Coronary artery (tissue), 2 donors: ENCODE data around the gene HERC5.

ENCODE experiments used
- DNase-seq: peaks from one replicate; pipeline ENCODE4 v3.0.0-alpha.2; 2017; ENCODE audit warnings: low spot score
- H3K27ac ChIP-seq, 2 donors: fragments of 200-600 bp; sonication (generic); one replicate each; pipeline ENCODE4 v1.5.1; 2016 to 2019
- H3K4me3 ChIP-seq: fragments of 200-600 bp; sonication (generic); 2 replicates; pipeline ENCODE4 v1.5.1; 2016; ENCODE audit warnings: mild to moderate bottlenecking, moderate library complexity
- TF ChIP-seq, protein P1 (sequence below): fragments of 200-600 bp; sonication (generic); IDR thresholded peaks from one replicate; pipeline ENCODE4 v1.5.1; 2019; ENCODE audit warnings: antibody characterized with exemption

Gene HERC5

DNA sequence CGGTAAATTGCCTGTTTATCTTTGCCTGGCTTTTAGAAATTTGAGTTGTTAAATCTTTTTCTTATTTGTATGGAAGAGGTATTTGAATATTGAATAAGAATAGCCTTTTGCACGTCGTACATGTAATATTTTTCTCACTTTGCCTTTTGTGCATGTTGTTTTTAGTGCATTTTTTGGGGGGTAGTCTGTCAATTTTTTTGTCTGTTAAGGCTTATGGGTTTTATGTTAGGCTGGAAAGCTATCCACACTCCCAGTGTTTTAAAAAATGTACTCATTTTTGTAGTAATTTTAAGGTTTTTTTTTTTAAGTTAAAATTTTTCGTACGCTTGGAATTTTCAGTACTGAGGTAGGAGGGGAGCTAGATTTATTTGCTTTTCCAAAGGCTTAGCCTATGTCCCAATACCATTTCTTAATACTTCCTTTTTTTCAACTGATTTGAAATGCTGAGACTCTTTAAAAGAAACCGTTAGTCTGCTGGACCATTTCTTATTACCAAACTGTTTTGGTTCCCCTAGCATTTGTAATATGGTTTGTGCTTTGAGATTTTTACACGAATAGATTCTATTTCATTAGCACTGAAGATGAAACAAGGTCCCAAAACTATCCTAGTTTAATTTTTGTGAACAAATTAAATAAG, 1.3 kb downstream of the HERC5 start:
- H3K4me3 ChIP-seq = peak overlapping the region; percentile 88
- peak overlapping the region in 1 of 2 donors; percentile 84 for H3K27ac ChIP-seq
- TF ChIP-seq, protein P1, sequence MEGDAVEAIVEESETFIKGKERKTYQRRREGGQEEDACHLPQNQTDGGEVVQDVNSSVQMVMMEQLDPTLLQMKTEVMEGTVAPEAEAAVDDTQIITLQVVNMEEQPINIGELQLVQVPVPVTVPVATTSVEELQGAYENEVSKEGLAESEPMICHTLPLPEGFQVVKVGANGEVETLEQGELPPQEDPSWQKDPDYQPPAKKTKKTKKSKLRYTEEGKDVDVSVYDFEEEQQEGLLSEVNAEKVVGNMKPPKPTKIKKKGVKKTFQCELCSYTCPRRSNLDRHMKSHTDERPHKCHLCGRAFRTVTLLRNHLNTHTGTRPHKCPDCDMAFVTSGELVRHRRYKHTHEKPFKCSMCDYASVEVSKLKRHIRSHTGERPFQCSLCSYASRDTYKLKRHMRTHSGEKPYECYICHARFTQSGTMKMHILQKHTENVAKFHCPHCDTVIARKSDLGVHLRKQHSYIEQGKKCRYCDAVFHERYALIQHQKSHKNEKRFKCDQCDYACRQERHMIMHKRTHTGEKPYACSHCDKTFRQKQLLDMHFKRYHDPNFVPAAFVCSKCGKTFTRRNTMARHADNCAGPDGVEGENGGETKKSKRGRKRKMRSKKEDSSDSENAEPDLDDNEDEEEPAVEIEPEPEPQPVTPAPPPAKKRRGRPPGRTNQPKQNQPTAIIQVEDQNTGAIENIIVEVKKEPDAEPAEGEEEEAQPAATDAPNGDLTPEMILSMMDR = no peak
- DNase-seq = no peak

DNA sequence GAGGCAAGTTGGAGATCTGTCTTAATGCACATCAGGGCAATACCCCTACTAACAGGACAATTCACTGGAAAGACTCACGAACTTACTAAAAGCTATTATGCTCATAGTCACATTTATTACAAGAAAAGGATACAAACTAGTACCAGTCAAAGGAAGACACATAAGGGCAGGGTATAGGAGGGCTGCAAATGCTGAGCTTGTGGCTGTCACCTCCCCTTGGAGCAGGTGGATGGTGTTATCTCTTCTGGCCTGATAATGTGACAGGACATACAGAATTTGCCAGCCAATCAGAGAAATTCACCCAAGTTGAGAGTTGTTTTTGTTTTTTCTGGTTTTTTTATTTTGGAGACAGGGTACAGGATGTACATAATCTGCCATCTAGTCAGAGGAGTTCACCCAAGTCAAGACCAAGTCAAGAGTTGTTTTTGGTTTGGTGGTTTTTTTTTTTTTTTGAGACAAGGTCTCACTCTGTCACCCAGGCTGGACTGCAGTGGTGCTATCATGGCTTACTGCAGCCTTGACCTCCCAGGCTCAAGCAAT, 8.8 kb downstream of the HERC5 start:
- TF ChIP-seq, protein P1 = no peak
- H3K27ac ChIP-seq = no peak overlapping the region
- no peak overlapping the region for H3K4me3 ChIP-seq

DNA sequence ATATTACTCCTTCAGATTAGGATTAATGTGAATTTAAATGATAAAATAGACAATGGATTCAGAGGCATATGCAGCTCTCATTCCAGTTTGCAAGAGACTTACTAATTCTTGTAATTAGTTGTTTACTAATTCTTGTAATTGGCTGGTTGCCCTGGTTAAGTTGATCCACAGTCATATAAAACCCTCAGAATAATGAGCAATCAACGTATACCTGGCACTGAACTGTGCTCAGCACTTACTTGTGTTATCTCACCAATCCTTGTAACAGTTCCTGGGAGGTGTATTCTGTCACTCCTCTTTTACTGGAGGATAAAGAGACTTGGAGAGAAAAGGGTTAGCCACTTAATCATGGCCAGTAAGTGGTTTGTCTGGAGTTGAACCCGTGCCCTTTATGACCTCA, 10.5 kb downstream of the HERC5 start:
- Histone ChIP-seq H3K4me3 (no peak overlapping the region), H3K27ac (no peak overlapping the region)
- no peak for DNase-seq
- TF ChIP-seq, protein P1 = no peak

More for the DNA sequence above, 8.8 kb downstream of the HERC5 start:
- DNase-seq = no peak

DNA sequence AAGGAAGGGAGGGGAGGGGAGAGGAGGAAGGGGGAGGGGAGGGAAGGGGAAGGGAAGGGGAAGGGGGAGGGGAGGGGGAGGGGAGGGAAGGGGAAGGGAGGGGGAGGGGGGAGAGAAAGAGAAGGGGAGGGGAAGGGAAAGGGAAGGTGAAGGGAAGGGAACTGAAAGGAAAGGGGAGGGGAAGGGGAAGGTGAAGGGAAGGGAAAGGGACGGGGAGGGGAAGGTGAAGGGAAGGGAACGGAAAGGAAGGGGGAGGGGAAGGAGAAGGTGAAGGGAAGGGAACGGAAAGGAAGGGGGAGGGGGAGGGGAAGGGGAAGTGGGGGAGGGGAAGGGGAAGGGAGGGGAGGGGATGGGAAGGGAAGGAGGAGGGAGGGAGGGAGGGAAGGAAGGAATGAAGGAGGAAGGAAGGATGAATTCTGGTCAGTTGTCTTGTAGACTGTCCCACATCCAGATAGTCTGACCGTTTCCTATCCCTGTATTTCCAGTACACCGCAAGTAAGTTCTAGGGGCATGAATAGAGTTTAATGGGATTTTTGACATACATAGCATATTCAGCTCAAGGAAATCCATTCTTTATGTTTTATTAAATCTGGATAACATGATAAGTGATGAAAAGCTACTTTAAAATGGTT, 20.4 kb downstream of the HERC5 start:
- TF ChIP-seq, protein P1 = no peak
- Histone ChIP-seq H3K27ac (no peak overlapping the region), H3K4me3 (no peak overlapping the region)
- DNase-seq = no peak

DNA sequence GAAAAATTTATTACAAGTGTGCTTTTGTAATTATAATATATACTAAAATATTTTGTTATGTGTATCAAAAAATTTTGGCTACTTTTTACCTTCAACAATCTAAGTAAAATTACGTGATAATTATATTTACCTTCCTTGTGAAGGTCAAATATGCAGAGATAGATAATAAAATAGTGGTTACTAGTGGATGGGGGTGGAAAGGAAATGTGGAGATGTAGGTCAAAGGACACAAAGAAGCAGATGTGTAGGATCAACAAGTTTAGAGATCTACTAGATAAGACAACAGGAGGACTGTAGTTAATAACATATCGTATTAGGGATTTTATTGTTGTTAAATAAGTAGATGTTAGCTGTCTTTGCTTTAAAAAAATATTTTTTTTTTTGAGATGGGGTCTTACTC, 21.3 kb downstream of the HERC5 start:
- Histone ChIP-seq H3K4me3 (no peak overlapping the region), H3K27ac (no peak overlapping the region)
- no peak for DNase-seq
- TF ChIP-seq, protein P1 = no peak

DNA sequence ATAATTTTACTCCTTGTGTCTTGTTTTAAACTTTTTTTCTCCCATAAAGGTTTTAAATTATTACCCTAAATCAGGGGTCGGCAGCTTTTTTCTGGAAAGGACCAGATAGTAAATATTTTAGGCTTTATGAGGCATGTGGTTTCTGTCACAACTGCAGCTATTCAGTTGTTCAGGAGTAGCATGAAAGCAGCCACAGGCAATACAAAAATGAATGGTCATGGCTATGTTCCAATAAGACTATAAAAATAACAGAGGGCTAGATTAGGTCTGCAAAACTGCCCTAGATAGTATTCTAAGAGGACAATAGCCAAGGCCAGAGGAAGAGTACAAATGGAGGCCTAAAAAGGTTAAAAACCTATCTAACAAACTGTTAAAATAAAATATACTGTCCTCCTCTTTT, 24.6 kb downstream of the HERC5 start:
- DNase-seq = no peak
- TF ChIP-seq, protein P1 = no peak
- Histone ChIP-seq H3K27ac (no peak overlapping the region), H3K4me3 (no peak overlapping the region)
